HCT116 (cell line): ENCODE measurements around the gene MARVELD1.

Source experiments
- CEBPB ChIP-seq: IDR thresholded peaks from 2 replicates; pipeline ENCODE4 v1.6.1; 2012; ENCODE audit warnings: low read depth
- EZH2 ChIP-seq: fragments of 200-600 bp; sonication (generic); IDR thresholded peaks from 2 replicates; pipeline ENCODE4 v1.6.1; 2017; ENCODE audit warnings: antibody characterized with exemption, mixed run types
- JUND ChIP-seq: IDR thresholded peaks from 2 replicates; pipeline ENCODE4 v1.6.1; 2012
- POLR2A ChIP-seq: IDR thresholded peaks from 2 replicates; pipeline ENCODE4 v1.7.0; 2011; ENCODE audit warnings: borderline replicate concordance; ENCODE audit not compliant: insufficient read depth, insufficient read length; ENCODE audit errors: extremely low read depth
- POLR2AphosphoS5 ChIP-seq: IDR thresholded peaks from 2 replicates; pipeline ENCODE4 v1.6.1; 2011; ENCODE audit warnings: mild to moderate bottlenecking, low read depth, low read length, moderate library complexity
- SP1 ChIP-seq: IDR thresholded peaks from 2 replicates; pipeline ENCODE4 v1.6.1; 2012; ENCODE audit warnings: low read depth
- YY1 ChIP-seq: IDR thresholded peaks from 2 replicates; pipeline ENCODE4 v1.6.1; 2011; ENCODE audit warnings: low read length, low read depth, moderate library complexity, mild to moderate bottlenecking; ENCODE audit not compliant: insufficient replicate concordance; ENCODE audit errors: extremely low read depth
- TF ChIP-seq, protein P1 (sequence below), 3 experiments: fragments of 200-600 bp in 1 of 3; sonication (generic) in 1 of 3; IDR thresholded peaks in 2 of 3; conservative IDR thresholded peaks in 1 of 3; 2 replicates each; pipeline ENCODE4 v1.5.1; 2012 to 2017; ENCODE audit warnings: low read depth in 2 of 3, low read length in 2 of 3, antibody characterized with exemption in 1 of 3, borderline replicate concordance in 1 of 3, control low read depth in 1 of 3, mild to moderate bottlenecking in 1 of 3, mixed read lengths in 1 of 3, mixed run types in 1 of 3, moderate library complexity in 1 of 3; ENCODE audit not compliant: insufficient read depth in 1 of 3
- TF ChIP-seq, protein P2 (sequence below): IDR thresholded peaks from 2 replicates; pipeline ENCODE4 v1.6.1; 2012; ENCODE audit warnings: low read depth

DNA sequence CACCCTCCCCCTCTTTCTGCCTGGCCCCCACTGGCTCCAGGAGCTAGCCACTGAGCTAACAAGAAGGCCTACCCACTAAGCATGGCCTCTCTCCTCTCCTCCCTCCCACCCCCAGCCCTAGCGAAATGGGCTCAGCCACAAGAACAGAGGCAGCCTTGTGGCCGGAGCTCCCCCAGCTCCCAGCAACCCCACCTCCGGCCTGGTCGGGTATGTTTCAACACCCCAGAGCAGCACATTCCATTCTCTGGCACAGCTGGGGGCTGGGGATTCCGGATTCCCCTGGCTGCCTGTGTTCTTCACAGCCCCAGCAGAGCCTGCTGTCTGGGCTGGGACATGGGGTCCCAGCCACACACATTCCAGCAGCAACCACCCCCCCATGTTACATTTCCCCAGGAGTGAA is 49.3 kb downstream of the MARVELD1 start:
- TF ChIP-seq, protein P1, sequence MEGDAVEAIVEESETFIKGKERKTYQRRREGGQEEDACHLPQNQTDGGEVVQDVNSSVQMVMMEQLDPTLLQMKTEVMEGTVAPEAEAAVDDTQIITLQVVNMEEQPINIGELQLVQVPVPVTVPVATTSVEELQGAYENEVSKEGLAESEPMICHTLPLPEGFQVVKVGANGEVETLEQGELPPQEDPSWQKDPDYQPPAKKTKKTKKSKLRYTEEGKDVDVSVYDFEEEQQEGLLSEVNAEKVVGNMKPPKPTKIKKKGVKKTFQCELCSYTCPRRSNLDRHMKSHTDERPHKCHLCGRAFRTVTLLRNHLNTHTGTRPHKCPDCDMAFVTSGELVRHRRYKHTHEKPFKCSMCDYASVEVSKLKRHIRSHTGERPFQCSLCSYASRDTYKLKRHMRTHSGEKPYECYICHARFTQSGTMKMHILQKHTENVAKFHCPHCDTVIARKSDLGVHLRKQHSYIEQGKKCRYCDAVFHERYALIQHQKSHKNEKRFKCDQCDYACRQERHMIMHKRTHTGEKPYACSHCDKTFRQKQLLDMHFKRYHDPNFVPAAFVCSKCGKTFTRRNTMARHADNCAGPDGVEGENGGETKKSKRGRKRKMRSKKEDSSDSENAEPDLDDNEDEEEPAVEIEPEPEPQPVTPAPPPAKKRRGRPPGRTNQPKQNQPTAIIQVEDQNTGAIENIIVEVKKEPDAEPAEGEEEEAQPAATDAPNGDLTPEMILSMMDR (IDR thresholded peaks at IDR 0.05 in 2 of 3, conservative IDR thresholded peaks at IDR 0.05 in 1 of 3; ENCODE audit: borderline replicate concordance in 1 of 3, insufficient read depth in 1 of 3, low read depth in 2 of 3, low read length in 2 of 3), result no peak
- TF ChIP-seq SP1 (no peak), CEBPB (no peak), EZH2 (no peak), YY1 (no peak), POLR2A (no peak), POLR2AphosphoS5 (no peak), JUND (no peak)
- TF ChIP-seq, protein P2, sequence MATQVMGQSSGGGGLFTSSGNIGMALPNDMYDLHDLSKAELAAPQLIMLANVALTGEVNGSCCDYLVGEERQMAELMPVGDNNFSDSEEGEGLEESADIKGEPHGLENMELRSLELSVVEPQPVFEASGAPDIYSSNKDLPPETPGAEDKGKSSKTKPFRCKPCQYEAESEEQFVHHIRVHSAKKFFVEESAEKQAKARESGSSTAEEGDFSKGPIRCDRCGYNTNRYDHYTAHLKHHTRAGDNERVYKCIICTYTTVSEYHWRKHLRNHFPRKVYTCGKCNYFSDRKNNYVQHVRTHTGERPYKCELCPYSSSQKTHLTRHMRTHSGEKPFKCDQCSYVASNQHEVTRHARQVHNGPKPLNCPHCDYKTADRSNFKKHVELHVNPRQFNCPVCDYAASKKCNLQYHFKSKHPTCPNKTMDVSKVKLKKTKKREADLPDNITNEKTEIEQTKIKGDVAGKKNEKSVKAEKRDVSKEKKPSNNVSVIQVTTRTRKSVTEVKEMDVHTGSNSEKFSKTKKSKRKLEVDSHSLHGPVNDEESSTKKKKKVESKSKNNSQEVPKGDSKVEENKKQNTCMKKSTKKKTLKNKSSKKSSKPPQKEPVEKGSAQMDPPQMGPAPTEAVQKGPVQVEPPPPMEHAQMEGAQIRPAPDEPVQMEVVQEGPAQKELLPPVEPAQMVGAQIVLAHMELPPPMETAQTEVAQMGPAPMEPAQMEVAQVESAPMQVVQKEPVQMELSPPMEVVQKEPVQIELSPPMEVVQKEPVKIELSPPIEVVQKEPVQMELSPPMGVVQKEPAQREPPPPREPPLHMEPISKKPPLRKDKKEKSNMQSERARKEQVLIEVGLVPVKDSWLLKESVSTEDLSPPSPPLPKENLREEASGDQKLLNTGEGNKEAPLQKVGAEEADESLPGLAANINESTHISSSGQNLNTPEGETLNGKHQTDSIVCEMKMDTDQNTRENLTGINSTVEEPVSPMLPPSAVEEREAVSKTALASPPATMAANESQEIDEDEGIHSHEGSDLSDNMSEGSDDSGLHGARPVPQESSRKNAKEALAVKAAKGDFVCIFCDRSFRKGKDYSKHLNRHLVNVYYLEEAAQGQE, result no peak
